Thoracic aorta (tissue), 2 donors: ENCODE measurements around the gene HECTD1. TPM values are rescaled to one million over a fixed set of nuclear protein-coding genes. Genes with fewer than 3 reads are reported as not detected.

Source experiments
- ATAC-seq: fragments of 150-250 bp; one replicate; pipeline ENCODE4 v1.8.0; 2017; ENCODE audit warnings: low read depth; ENCODE audit not compliant: insufficient number of reproducible peaks, low FRiP score
- DNase-seq: peaks from one replicate; pipeline ENCODE4 v3.0.0-alpha.2; 2020; ENCODE audit warnings: low spot score
- H3K27ac ChIP-seq, 2 donors: fragments of 200-600 bp; sonication (generic); 1 replicate in 1 of 2; 2 replicates in 1 of 2; pipeline ENCODE4 v1.5.1; 2016; ENCODE audit warnings: mild to moderate bottlenecking in 2 of 2, moderate library complexity in 2 of 2
- H3K27me3 ChIP-seq: fragments of 200-600 bp; sonication (generic); replicated peaks from 2 replicates; pipeline ENCODE4 v1.6.0; 2016; ENCODE audit warnings: mild to moderate bottlenecking; ENCODE audit not compliant: insufficient read depth
- H3K36me3 ChIP-seq: fragments of 200-600 bp; sonication (generic); one replicate; pipeline ENCODE4 v1.5.1; 2016
- H3K4me1 ChIP-seq, 2 donors: fragments of 200-600 bp; sonication (generic); 1 replicate in 1 of 2; 2 replicates in 1 of 2; pipeline versions ENCODE4 v1.5.1 to v1.6.0; 2016; ENCODE audit warnings: low read depth in 2 of 2, mild to moderate bottlenecking in 1 of 2; ENCODE audit not compliant: control insufficient read depth in 1 of 2
- H3K4me3 ChIP-seq: fragments of 200-600 bp; sonication (generic); 2 replicates; pipeline ENCODE4 v1.5.1; 2016; ENCODE audit warnings: mild to moderate bottlenecking
- H3K9me3 ChIP-seq: fragments of 200-600 bp; sonication (generic); 2 replicates; pipeline ENCODE4 v1.5.1; 2016
- CTCF ChIP-seq: fragments of 200-600 bp; sonication (generic); IDR thresholded peaks from one replicate; pipeline ENCODE4 v1.5.1; 2019; ENCODE audit warnings: antibody characterized with exemption
- total RNA-seq, 2 donors: library from RNA; depleted of rRNA; stranded (reverse); fragments of >200 nt; gene quantifications; one replicate each; pipeline versions ENCODE4 v1.1.0 to v1.2.3, GENCODE V29; 2016

HECTD1 gene
- total RNA-seq, 2 donors from 2014 or later = 82.6 to 185 TPM

GRCh38 chr14:31127690-31128089, 79.9 kb downstream of the HECTD1 start:
- no peak for ATAC-seq

DNA sequence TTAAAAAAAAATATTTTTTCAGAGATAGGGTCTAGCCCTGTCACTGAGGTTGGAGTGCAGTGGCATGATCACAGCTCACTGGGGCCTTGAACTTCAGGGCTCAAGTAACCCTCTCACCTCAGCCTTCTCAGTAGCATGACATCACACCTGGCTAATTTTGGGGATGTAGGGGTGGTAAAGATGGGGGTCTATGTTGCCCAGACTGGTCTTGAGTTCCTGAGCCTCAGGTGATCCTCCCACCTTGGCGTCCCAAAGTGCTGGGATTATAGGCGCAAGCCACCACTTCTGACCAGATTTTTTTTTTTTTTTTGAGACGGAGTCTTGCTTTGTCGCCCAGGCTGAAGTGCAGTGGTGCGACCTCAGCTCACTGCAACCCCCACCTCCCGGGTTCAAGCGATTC, 80.9 kb downstream of the HECTD1 start:
- no peak overlapping the region for H3K4me3 ChIP-seq
- peaks cover 0 to 9% of the 10 kb centered on the region in 2 donors for H3K4me1 ChIP-seq
- ATAC-seq (no peak), DNase-seq (no peak)
- H3K36me3 ChIP-seq = peaks cover 44% of the 10 kb centered on the region
- no peaks in the 10 kb centered on the region for H3K27me3 ChIP-seq
- no peaks in the 10 kb centered on the region for H3K9me3 ChIP-seq
- H3K27ac ChIP-seq = no peak overlapping the region
- no peak for TF ChIP-seq CTCF

More at GRCh38 chr14:31127690-31128089, 79.9 kb downstream of the HECTD1 start:
- no peak for TF ChIP-seq CTCF
- H3K36me3 ChIP-seq = peaks cover 34% of the 10 kb centered on the region
- peaks cover 0 to 9% of the 10 kb centered on the region in 2 donors for H3K4me1 ChIP-seq
- no peaks in the 10 kb centered on the region for H3K9me3 ChIP-seq
- DNase-seq = no peak
- H3K27me3 ChIP-seq = no peaks in the 10 kb centered on the region
- H3K27ac ChIP-seq = no peak overlapping the region
- no peak overlapping the region for H3K4me3 ChIP-seq

- Histone ChIP-seq H3K9me3 (no peaks in the 10 kb centered on the region), H3K27ac (no peak overlapping the region), H3K36me3 (peaks cover 45% of the 10 kb centered on the region), H3K27me3 (no peaks in the 10 kb centered on the region), H3K4me3 (no peak overlapping the region), H3K4me1 (peaks cover 0 to 9% of the 10 kb centered on the region in 2 donors)
- DNase-seq (no peak), ATAC-seq (no peak)
- TF ChIP-seq CTCF = no peak
These were observed 82.4 kb downstream of the HECTD1 start for GRCh38 chr14:31125231-31125630.

DNA sequence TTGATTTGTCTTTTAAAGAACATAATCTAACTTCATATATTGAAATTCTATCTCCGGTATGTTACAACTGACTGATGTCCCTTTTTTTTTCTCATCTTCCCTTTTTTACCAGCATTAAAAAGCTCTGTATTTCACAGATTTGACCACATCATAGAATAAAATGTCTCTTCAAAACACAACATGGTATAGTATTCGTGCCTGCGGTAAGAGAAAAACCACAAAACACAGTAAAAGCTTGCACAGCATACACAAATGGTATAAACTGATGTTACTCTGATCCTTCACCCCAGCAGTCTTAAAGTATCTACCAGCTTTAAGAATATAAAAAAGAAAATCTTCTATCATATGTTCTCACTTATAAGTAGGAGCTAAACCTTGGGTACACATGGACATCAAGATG, 83.4 kb downstream of the HECTD1 start:
- no peak for DNase-seq
- Histone ChIP-seq H3K36me3 (peaks cover 55% of the 10 kb centered on the region), H3K27ac (no peak overlapping the region), H3K4me3 (no peak overlapping the region), H3K9me3 (no peaks in the 10 kb centered on the region), H3K4me1 (peaks cover 0 to 9% of the 10 kb centered on the region in 2 donors), H3K27me3 (no peaks in the 10 kb centered on the region)
- no peak for TF ChIP-seq CTCF
- no peak for ATAC-seq

- ATAC-seq (no peak), DNase-seq (no peak)
- TF ChIP-seq CTCF = no peak
- H3K4me3 ChIP-seq = no peak overlapping the region
- no peaks in the 10 kb centered on the region for H3K27me3 ChIP-seq
- H3K36me3 ChIP-seq = peaks cover 51% of the 10 kb centered on the region
- no peaks in the 10 kb centered on the region for H3K4me1 ChIP-seq
- no peaks in the 10 kb centered on the region for H3K9me3 ChIP-seq
- H3K27ac ChIP-seq = no peak overlapping the region
These were observed 84.7 kb downstream of the HECTD1 start for GRCh38 chr14:31122921-31123320.
